HG02678 (cell line): ENCODE results near the gene PADI4.
"Not testable (repeated sequence)": the region's sequence is repeated elsewhere in the genome, so short reads cannot be mapped to it uniquely, and the experiment has no call there.

Experiments
- ATAC-seq: cut with Tn5 transposase; IDR thresholded peaks from one replicate; pipeline ENCODE4 v1.9.1; 2021; ENCODE audit warnings: mild to moderate bottlenecking, moderate library complexity; ENCODE audit not compliant: unreplicated experiment

Gene PADI4

DNA sequence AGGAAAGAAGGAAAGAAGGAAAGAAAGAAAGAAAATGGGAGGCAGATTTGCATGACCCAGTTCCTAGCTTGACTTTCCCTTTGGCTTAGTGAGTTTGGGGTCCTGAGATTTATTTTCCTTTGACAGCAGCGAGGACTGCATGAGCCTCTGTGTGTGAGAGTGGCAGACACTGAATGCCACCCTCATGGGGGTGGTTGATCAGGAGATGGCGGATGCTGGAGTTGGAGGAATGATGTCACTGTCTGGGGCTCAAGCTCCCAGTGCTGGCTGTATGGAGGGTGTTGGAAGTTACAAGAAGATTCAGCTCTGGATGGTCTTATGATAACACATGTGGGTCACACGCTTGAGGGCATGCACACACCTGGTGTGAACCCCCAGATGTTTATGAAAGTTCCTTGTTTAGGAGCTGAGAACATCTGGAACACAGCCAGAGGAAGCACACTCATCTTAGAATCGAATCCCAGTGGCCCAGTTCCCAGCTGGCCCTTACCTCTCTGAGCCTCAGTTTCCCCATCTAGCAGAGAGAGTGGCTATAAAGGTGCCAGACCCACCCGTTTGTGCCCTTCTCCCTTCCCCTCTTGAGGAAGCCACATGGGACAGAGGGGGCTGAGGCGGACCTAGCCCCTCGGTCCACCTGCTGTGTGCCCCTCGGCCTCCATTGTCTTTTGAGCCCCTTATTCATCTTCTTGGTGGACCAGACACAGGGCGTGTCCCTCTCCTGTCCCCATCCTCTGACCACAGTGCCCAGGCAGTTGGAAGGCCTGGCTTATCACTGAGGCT is 5.7 kb downstream of the PADI4 start:
- no peak for ATAC-seq

DNA sequence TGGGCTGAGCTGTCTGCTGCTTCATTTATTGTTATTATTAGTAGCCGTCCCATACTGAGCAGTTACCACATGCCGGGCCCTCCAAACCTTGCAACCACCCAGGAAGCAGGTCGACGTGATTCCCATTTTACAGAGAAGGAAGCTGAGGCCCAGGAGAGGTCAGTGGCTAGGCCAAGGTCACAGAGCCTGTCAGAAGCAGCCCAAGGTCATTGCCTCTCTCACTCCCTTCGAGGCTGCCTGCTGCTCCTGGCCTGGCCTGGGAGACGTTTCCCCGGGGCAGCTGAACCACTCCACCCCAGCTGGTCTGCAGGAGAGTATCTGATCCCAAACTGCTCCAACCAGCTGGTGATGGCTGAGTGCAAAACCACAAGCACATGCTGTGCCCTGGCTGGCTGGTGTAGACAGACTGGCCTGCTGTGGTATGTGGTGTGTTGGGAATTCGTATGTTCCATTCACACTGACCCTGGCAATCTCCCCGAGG is 6.5 kb downstream of the PADI4 start:
- ATAC-seq = no peak

DNA sequence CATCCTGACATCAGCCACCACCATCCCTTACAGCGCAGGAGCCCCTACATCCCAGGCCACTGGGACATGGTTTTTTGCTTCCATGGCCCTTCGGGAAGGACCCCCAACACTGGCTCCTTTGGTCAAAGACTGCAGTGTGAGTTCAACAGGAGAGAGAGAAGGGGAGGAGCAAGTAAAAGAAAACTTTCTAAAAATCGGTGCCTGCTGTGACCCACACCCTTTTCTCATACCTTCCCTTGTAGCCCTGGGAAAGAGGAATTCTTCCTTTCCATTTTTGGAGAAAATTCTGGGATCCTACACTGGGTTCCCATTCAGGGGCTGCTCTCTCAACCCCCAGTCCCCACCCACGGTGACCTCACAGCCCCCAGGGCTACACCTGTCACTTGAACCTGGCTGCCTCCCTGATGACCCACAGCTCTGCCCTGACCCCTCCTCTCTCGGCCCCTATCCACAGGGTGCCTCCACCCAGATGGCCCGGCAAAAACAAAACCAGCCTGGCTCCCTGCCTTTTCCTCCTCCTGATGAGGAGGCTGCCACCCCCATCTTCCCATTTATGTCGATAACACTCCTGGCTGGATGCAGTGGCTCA is 7.6 kb downstream of the PADI4 start:
- no peak for ATAC-seq

DNA sequence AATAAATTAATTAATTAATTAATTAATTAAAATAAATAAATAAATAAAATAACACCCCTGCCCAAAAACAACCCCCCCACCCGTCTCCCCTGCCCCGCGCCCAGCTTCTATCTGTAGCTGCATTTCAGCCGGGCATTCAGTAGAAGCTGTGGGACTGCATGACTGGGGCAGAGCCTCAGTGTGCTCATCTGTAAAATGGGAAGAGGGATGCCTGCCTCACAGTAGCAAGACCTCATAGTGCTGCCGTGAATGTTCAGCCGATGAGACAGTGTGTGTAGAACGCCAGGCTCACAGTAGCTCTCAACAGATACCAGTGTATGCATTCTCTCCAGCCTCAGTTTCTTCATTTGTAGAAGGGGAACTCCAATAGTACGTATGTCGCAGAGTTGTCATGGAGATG is 8.7 kb downstream of the PADI4 start:
- ATAC-seq = no peak

DNA sequence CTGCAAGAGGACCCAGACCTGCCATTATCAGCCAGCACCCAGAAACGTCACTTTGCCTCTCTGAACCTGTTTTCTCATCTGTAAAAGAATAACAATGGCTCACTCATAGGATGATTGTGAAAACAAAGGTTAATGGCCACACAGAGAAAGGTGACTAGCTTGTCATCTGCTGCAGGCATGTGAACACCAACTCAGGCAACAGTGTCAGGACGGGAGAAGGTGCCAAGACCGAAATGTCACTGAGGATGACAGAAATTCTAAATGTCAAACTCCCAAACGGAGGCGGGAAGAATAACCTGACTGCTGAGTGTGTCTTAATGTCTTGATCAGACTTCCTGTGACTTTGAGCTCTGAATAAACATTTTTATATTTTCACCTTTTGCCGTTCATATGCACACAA is 10.3 kb downstream of the PADI4 start:
- no peak for ATAC-seq

DNA sequence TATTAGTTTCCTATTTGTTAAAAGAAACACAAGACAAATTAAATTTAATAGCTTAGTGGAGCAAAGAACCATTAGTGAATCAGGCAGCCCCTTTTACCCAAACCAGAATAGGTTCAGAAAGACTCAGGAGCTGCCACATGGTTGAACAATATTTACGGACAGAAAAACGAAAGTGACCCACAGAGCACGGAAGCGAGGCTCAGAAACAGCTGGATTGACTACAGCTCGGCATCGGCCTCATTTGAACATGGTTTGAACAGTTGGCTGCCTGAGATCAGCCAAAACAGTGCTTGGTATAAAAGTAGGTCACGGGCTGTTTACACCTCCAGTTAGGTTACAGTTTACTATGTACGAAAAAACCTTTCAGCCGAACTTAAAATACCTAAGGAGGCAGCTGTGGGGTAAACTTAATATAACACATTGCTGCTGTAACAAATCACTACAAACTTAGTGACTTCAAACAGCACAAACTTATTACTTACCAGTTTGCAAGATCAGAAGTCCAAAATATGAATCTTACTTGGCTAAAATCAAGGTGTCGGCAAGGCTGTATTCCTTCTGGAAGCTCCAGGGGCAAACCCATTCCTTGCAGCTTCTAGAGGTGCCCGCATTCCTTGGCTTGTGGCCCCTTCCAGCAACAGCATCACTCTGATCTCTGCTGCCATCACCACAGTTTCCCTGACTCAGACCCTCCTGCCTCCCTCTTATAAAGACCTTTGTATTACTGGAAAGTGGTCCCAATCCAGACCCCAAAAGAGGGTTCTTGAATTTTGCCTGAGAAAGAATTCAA is 11.8 kb downstream of the PADI4 start:
- no peak for ATAC-seq

DNA sequence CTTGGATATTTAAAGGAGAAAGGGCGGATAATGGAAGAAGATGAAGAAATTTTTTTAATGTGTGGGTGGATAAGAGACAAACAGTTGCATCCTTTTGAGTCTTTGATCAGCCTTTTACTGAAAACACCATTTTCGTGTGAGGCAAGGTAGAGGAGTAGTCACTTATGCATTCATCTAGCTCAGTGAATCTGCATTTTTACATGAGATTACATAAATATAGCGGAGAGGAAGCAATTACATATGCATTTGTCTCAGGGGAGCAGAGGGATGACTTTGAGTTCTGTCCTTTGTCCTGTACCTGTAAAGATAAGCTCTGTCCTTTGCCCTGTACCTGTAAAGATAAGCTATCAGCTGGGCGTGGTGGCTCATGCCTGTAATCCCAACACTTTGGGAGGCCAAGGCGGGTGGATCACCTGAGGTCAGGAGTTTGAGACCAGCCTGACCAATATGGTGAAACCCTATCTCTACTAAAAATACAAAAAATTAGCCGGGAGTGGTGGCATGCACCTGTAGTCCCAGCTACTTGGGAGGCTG is 13.9 kb downstream of the PADI4 start:
- not testable (repeated sequence) for ATAC-seq

DNA sequence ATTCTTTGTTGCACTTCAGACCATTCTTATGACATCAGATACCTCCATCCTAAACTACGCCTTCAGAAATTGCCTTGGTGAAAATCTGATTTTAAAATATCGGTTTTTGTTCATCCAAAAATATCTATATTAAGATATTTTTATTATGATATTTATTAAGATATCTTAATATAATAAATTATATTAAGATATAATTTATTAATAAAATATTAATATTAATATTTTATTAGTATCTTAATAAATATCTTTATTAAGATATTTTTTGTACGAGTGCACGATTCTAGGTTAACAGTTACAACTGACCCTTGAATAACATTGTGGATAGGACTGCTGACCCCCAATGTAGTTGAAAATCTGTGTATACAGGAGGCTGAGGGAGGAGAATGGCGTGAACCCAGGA is 20.9 kb downstream of the PADI4 start:
- no peak for ATAC-seq

DNA sequence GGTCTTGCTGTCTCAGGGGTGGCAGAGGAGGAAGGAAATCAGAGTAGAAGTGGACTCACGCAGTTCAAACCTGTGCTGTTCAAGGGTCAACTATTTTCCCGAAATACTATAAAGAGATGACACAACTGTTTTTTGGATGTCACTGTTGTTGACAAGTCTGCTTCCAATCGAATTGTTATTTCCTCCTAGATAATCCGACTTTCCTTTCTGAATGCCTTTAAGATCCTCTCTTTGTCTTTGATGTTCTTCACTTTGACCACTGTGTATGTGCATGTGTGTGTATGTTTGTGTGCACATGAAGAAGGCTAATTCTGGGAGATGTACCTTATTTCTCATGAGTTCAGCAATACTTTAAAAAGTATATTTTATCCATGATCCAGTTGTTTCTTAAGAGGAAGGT is 21.6 kb downstream of the PADI4 start:
- ATAC-seq = no peak

DNA sequence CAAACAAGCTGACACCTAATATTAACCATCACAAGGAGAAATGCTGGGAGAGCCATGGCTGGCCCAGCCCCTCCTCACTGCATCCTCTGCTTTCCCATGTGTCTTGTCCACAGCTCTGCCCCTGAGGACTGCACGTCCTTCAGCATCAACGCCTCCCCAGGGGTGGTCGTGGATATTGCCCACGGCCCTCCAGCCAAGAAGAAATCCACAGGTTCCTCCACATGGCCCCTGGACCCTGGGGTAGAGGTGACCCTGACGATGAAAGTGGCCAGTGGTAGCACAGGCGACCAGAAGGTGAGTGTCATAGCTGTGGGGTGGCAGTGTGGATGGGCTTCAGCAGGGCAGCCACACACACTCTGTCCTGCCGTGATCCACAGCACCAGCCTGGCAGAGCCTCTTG is 22.9 kb downstream of the PADI4 start:
- ATAC-seq = no peak

DNA sequence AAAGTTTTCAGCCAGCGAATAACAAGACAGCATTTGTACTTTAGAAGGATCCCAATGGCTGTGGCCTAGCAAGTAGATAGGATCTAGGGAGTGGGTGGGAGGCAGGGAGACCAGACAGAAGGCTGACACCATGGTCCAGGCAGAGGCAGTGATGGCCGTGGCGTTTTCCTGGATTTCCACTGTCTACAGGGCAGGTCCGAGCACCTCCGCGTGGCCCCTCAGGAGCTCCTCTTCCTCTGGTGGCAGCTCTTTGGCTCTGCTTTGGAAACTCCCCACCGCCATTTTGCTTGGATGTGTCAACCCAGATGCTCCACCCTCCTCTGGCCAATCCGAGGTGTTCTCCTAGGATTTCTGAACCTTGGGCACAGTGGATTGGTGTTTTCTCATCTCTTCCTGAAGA is 25.1 kb downstream of the PADI4 start:
- ATAC-seq = no peak

DNA sequence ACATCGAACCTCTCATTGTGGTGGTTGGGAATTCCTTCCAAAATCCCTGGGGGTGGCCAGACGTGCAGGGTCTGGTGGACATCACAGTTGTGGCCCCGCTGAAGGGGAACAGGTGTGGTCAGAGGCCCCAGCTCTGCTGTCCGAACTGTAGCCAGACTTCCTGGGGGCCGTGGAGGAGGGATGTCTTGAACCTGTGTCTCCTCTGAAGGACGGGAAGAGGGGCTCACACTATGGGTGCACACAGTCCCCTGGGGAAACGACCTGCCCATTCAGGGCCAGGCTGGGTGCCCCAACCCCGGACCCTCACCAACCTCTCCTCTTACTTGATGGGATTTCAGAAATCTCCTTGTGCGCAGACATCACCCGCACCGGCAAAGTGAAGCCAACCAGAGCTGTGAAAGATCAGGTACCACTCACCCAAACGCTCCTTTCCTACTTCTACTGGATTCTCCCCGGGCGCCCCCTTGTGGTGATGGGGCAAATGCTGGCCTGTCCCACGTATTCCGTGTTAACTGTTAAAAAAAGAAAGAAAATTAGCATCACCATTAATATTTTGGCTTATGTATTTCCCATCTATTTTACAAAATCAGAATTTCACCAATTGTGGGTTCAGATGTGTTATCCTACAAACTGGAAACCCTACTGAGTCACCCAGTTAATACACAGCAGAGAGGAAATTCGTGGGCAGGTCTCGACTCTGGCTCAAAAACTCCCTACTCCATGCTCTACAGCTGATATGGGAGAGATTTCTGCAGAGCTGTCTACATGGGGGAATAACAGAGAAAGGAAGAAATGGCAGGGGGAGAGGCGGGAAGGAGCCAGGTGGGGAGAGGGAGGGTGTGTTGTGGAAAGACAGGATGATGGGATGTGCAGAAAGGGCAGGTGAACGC is 28.1 kb downstream of the PADI4 start:
- ATAC-seq = no peak

DNA sequence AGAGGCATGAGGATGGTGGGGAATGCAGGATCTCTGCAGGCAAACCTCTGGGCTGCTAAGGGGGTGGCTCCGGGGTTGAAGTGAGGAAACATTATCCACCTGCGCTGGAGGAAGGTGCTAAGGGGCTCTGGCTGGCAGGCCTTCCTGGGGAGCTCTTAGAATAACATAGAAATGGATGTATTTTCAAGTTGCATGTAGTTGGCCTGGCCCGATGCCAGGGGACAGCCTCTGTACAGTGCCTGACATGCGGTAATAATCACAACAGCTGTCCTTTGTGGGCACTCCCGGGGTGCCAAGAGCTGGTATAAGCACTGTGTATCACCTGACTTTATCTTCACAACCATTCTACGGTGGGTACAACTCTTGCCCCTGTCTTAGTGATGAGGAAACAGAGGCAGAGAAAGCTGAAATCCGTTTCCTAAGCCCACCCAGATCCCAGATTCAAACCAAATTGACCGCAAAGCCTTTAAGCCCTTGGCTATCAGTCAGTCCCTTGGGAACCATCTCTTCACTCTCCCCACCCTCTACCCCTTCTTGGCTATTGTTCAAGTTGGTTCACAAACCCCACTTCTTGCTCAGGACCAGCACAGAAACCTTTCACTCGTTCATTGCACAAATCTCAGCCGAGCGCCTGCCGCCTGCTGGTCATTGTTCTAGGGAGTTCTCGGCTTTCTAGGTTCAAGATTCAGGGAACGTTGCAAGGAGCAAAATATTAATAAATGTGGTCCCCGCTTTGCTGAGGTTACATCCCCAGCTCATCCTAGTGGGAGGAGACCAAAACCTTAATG is 30.9 kb downstream of the PADI4 start:
- ATAC-seq = no peak

DNA sequence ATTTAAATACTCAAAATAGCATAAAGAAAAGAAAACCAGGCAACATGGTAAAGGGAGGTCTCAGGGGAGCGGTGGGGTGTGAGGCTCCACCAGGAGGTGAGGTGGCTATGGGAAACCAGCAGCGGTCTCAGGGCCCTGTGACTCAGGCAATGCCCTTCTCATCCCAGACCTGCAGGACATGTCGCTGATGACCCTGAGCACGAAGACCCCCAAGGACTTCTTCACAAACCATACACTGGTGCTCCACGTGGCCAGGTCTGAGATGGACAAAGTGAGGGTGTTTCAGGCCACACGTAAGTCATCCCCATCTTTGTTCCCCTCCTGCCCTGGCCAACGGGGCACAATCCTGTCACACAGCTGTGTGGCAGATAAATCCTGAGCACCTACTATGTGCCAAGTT is 31.5 kb downstream of the PADI4 start:
- no peak for ATAC-seq

DNA sequence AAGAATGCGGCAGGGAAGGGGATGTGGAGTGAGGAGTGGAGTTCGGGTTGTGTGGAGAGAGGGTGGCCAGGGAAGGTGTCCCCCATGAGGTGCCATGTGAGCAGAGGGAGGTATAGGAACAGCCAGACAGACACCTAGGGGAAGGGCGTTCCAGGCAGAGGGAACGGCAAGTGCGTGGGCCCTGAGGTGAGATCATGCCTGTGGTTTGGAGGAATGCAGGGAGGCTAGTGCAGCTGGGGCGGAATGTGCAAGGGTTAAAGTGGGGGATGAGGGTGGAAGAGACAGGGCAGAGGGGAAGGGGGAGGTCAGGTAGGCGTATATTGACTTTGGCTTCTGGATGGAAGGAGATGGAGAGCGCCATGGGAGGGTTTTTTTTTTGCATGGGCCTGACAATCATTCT is 32.4 kb downstream of the PADI4 start:
- ATAC-seq = no peak

DNA sequence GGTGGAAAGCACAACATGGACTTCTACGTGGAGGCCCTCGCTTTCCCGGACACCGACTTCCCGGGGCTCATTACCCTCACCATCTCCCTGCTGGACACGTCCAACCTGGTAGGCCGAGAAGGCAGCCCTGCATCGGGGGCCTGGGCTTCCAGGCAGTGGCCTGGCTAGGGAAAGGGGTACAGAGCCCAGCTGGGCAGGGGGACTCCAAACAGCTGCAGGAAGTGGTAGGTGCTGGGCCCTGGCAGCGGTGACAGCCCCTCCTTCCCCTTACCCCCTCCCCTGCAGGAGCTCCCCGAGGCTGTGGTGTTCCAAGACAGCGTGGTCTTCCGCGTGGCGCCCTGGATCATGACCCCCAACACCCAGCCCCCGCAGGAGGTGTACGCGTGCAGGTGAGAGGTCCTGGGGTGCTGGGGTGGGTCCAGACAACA is 34.0 kb downstream of the PADI4 start:
- no peak for ATAC-seq

DNA sequence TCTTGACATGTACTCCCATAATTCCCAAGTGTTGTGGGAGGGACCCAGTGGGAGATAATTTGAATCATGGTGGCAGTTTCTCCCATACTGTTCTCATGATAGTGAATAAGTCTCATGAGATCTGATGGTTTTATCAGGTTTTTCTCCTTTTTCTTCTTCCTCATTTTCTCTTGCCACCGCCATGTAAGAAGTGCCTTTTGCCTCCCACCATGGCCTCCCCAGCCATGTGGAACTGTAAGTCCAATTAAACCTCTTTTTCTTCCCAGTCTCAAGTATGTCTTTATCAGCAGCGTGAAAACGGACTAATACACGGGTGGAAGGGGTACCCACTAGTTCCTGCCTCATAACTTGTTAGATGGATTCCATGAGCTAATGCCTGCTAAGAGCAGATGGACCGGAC is 37.5 kb downstream of the PADI4 start:
- ATAC-seq = not testable (repeated sequence)

DNA sequence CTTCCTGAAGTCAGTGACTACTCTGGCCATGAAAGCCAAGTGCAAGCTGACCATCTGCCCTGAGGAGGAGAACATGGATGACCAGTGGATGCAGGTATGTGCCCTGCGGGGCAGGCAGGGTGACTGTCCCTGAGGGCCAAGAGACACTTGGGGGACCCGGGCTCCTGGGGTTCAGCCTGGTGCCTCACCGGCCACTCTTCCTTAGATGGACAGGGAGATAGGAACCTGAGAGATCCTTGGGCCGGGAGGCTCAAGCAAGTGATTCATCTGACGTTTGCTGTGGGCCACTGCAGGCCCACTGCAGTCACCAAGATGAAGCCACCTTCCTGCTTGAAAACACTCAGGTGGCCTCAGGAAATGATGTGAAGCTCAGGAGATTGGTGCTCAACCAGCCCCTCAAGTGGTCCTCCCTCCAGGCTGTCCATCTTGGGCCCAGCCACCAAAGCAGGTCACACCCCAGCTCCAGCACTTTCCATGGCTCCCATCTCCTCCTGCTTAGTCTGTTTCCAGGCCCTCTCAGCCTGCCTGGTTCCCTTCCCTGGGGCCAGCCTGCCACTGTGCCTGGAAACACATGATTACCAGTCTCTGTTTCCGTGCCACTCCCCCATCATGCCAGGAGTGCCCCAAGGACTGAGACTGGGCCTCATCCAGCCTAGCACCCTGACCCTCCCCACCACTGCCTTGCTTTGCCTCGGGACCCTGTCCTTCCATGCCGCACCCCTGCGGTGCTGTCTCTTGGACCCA is 38.2 kb downstream of the PADI4 start:
- ATAC-seq = no peak
